Endothelial cell of umbilical vein (primary cell): Measurements from ENCODE around the gene TOR4A.
A peak's percentile ranks its signal among the peaks of the same experiment; 100 is the strongest.

Experiments used
- CTCF ChIP-seq, 2 donors: IDR thresholded peaks; 1 replicate in 1 of 2; 2 replicates in 1 of 2; pipeline ENCODE4 v1.5.1; 2011; ENCODE audit warnings: low read length in 2 of 2, mild to moderate bottlenecking in 2 of 2, moderate library complexity in 2 of 2, control low read depth in 1 of 2, inconsistent platforms in 1 of 2, low read depth in 1 of 2; ENCODE audit not compliant: insufficient read depth in 1 of 2; ENCODE audit errors: extremely low read depth in 1 of 2
- EZH2 ChIP-seq: IDR thresholded peaks from 2 replicates; pipeline ENCODE4 v1.6.1; 2012; ENCODE audit warnings: borderline replicate concordance, low read depth, mild to moderate bottlenecking, moderate library complexity, low read length, inconsistent platforms; ENCODE audit not compliant: severe bottlenecking
- FOS ChIP-seq: IDR thresholded peaks from 2 replicates; pipeline ENCODE4 v1.6.1; 2011; ENCODE audit warnings: mild to moderate bottlenecking, low read length, moderate library complexity, borderline replicate concordance; ENCODE audit not compliant: insufficient read depth
- GATA2 ChIP-seq: IDR thresholded peaks from 2 replicates; pipeline ENCODE4 v1.7.0; 2011; ENCODE audit warnings: low read depth, mild to moderate bottlenecking, moderate library complexity, mixed read lengths, low read length; ENCODE audit not compliant: insufficient read length, insufficient read depth
- JUN ChIP-seq: IDR thresholded peaks from 2 replicates; pipeline ENCODE4 v1.6.1; 2011; ENCODE audit warnings: borderline replicate concordance, low read depth; ENCODE audit not compliant: insufficient read length, insufficient read depth
- MAX ChIP-seq: IDR thresholded peaks from 2 replicates; pipeline ENCODE4 v1.6.1; 2011; ENCODE audit not compliant: insufficient read depth, insufficient read length
- MYC ChIP-seq: IDR thresholded peaks from one replicate; pipeline ENCODE4 v1.6.1; 2011; ENCODE audit warnings: mild to moderate bottlenecking, low read depth, low read length
- POLR2A ChIP-seq: IDR thresholded peaks from 2 replicates; pipeline ENCODE4 v1.6.1; 2012; ENCODE audit warnings: low read depth, mild to moderate bottlenecking, control low read depth, low read length
- POLR2AphosphoS5 ChIP-seq: IDR thresholded peaks from 2 replicates; pipeline ENCODE4 v1.6.1; 2012; ENCODE audit warnings: low read depth, mild to moderate bottlenecking, control low read depth, low read length, moderate library complexity; ENCODE audit not compliant: insufficient read depth

GRCh38 chr9:137243626-137244485, 33.7 kb upstream of the TOR4A start:
- TF ChIP-seq POLR2AphosphoS5 (no peak), POLR2A (peak; percentile 49), CTCF (IDR thresholded peaks at IDR 0.05; ENCODE audit: extremely low read depth in 1 of 2, insufficient read depth in 1 of 2, low read depth in 1 of 2, low read length in 2 of 2) (no peak), FOS (no peak), MYC (no peak), MAX (no peak), EZH2 (no peak), GATA2 (no peak), JUN (no peak)
